HG03064 (cell line): ENCODE results near the gene TPX2.

Experiments used
- ATAC-seq: cut with Tn5 transposase; IDR thresholded peaks from one replicate; pipeline ENCODE4 v1.9.1; 2021; ENCODE audit warnings: low read depth; ENCODE audit not compliant: unreplicated experiment

TPX2 gene

GRCh38 chr20:31758521-31758920 is 19.4 kb downstream of the TPX2 start:
- ATAC-seq, result no peak

- ATAC-seq, result no peak
Measured at GRCh38 chr20:31758991-31759390, 19.9 kb downstream of the TPX2 start.

DNA sequence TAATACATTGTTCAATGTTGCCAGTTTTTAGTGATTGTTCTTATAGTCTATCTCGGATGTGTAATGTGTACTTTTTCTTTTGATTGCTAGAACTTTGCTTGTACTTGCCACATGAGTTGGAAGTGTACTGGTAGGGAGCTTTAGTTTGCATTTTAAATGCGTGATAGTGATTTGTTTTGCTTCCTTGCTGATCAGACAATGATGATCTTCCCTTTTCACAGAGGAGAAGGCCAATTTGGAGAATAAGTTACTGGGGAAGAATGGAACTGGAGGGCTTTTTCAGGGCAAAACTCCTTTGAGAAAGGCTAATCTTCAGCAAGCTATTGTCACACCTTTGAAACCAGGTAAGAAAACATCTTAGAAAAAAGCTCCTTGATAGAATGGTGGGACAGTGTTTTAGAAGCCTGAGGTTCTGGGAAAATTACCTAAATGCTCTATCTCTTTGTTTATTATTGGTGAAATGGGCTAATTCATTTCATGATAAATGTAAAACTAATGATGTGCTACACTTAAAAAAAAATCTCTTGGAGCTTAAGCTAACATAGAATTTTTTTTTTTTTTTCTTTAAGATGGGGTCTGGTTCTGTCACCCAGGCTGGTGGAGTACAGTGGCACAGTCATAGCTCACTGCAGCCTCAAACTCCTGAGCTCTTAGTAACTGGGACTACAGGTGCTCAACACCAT is 20.9 kb downstream of the TPX2 start:
- ATAC-seq, result no peak

DNA sequence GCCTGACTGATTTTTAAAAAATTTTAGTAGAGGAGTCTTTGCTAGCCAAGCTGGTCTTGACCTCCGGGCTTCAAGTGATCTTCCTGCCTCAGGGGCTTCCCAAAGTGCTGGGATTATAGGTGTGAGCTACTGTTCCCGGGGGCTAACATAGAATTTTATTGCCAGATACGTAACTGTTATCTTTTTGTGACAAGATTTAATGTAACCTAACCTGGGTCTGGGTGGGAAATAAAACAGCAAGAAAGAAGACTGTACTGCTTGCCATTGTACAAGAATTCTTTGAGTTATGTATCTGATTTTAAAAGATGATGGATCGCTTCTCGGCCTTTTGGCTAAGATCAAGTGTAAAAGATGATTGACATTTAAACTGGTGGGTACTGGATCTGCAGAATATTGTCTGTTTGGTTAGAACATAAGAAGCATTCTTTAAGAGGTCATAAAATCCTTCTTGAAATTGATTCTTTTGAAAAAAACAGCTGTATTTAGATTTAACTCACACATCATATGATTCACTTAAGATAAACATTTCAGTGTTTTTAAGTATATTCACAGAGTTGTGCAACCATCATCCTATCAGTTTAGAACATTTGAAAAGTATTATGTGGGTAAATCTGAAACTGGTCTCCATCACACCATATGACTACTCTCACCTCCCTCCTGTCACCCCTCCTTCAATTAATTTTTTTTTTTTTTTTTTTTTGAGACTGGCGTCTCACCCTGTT is 21.6 kb downstream of the TPX2 start:
- ATAC-seq, result no peak

DNA sequence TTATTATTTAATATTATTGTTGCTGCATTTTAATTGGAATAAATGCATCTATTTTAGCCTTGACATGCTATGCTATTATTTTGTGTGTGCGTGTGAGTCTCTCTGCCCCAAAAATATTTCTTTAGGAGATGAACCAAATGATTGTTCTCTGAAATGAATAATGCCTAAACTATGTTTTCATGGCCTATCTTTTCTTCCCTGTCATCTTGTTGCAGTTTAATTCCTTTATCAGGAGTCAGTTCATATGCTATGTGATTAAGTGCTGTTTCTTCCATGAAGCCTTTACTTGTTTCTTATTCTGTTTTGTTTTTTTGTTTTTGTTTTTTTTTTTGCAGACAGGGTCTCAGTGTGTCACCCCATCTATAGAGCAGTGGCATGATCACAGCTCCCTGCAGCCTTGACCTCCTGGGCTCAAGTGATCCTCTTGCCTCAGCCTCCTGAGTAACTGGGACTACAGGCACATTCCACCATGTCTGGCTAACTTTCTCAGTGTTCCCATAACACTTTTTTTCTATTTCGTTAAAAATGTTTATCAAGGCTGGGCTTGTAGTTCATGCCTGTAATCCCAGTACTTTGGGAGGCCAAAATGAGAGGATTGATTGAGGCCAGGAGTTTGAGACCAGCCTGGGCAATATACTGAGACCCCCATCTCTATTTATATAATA is 25.7 kb downstream of the TPX2 start:
- ATAC-seq, result no peak

GRCh38 chr20:31767805-31768204 is 28.7 kb downstream of the TPX2 start:
- no peak for ATAC-seq

DNA sequence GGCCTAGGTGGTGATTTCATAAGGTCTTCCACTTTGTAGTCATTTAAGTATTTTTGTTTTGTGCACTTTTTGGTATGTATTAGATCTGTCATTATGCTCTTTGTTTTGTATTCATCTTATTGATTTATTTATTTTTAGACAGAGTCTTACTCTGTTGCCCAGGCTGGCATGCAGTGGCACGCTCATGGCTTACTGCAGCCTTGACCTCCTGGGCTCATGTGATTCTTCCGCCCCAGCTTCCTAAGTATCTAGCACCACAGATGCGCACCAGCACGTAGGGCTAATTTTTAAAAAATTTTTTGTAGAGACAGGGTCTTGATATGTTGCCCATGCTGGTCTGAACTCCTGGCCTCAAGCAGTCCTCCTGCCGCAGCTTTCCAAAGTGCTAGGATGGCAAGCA is 30.6 kb downstream of the TPX2 start:
- no peak for ATAC-seq

- no peak for ATAC-seq
Measured at GRCh38 chr20:31770243-31770642, 31.2 kb downstream of the TPX2 start.

DNA sequence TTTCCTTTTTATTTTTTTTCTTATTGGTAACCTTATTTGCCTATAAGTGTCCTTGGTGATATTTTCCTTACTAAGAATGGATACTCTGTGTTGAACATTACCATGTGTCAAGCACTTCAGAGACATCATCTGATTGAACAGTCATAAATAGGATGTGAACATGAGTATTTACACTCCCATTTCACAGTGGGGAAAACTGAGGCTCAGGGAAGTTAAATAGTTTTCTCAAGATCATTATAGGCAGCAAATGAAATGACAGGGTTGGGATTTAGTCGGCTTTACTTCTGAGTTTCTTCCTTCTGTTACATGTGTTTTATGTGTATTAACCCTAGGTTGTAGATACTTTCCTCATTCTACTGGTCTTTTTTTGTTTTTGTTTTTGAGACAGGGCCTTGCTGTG is 35.3 kb downstream of the TPX2 start:
- ATAC-seq, result no peak

GRCh38 chr20:31780839-31781238 is 41.7 kb downstream of the TPX2 start:
- no peak for ATAC-seq

DNA sequence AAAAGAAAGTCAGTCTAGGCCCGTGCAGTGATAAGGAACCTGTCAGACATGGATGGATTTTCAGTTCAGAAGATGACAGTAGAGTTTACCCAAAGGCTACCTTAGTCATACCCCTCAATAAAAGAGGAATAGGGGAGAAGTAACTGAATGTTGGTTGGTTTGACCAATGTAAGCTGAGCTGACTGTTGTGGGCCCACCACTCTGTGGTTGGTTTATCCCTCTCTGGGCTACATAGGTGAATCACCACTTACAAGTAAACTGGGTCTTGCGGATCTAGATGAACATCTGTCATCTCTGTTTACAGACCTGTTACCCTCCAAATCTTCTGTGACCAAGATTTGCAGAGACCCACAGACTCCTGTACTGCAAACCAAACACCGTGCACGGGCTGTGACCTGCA is 42.9 kb downstream of the TPX2 start:
- no peak for ATAC-seq

DNA sequence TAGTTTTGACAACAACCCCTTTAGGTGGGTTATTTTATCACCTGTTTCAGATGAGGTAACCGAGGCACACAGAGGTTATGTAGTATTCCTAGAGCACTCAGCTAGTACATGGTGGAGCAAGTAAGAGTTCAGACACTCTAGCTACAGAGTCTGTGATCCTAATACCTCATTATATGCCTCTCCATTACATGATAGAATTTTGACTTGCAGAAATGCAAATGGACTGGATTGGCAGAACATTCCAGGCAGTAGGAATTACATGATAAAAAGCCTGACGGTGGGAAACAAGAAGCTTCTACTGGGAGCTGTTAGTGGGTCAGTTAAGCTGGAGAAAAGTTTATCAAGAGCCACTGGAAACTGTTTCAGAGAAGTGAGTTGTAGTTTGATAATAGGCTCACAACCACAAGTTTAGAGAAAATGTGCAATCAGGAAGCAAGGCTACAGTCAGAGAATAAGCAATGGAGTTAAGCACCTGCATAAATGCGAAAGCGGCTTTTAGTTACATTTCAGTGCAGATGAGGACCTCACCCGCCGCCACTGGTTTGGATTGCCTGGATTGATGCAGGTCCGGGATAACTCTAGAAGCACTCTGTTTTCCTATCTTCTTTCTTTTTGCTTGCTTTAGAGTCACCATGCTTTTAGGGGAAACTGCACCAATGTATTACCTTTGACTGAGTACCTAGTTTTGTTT is 45.4 kb downstream of the TPX2 start:
- no peak for ATAC-seq

DNA sequence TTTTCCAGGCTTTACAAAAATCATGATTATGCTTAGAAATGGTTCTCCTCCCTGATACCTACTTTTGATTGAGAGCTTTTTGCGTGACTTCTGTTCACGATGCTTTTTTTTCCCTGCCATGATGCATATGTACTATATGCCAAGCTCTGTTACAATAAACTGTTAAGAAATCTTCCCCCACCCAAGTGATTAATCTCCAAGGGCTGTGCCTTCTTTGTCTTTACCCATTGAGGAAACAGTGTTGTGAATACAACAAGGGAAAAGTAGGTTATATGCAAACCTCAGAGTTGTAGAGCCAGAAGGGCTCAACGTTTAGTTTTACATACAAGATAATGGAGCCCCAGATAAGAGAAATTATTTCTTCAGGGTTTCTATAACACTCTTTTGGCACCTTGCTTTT is 46.0 kb downstream of the TPX2 start:
- ATAC-seq, result no peak

- no peak for ATAC-seq
Measured at GRCh38 chr20:31788578-31788977, 49.5 kb downstream of the TPX2 start.

DNA sequence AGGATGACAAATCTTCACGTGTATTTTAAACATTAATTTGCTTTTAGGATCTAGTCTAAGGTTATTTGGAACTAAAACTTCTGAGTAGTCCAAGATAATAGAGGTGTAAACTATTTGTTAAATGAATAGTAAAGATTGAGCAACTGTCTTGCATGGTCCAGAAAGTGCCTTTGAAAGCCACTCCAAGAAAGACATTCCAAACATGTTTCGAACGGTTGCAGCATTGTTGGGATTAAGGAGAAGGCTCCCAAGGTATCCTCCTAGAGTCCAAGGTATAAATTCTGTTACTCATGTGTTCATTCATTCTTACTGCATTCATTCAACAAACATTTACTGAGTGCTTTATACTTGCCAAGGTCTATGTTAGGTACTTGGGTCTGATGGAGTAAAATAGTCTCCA is 51.3 kb downstream of the TPX2 start:
- ATAC-seq, result no peak

- no peak for ATAC-seq
Measured at GRCh38 chr20:31797364-31797763, 58.3 kb downstream of the TPX2 start.

DNA sequence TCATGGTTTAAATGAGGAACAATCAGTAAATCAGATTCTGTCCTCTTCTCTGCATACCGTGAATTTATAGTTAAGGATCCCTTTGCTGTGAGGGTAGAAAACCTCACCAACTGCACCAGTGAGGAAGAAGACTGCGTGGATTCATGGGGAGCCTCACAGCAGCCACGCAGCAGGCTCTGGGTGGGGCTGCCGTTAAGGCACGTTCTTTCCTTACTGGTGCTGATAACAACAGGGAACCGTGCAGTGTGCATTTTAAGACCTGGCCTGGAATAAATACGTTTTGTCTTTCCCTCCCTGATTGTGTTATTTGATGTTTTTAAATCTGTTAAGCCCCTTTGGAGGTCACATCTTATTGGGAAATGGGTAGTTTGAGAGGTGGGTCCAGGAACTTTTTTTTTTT is 62.4 kb downstream of the TPX2 start:
- ATAC-seq, result no peak

GRCh38 chr20:31803552-31804291 is 64.6 kb downstream of the TPX2 start:
- ATAC-seq, result no peak

GRCh38 chr20:31806564-31807355 is 67.7 kb downstream of the TPX2 start:
- ATAC-seq, result no peak

GRCh38 chr20:31808481-31808880 is 69.4 kb downstream of the TPX2 start:
- ATAC-seq, result no peak
